Measurements from ENCODE around the gene DNAJC12. TPM values are rescaled to one million over a fixed set of nuclear protein-coding genes. Genes with fewer than 3 reads are reported as not detected.

DNAJC12 gene
- 47.0 to 62.1 TPM (median 57.0 TPM) in 5 replicates for total RNA-seq (2022; extraction: Qiagen RNA extraction)

DNA sequence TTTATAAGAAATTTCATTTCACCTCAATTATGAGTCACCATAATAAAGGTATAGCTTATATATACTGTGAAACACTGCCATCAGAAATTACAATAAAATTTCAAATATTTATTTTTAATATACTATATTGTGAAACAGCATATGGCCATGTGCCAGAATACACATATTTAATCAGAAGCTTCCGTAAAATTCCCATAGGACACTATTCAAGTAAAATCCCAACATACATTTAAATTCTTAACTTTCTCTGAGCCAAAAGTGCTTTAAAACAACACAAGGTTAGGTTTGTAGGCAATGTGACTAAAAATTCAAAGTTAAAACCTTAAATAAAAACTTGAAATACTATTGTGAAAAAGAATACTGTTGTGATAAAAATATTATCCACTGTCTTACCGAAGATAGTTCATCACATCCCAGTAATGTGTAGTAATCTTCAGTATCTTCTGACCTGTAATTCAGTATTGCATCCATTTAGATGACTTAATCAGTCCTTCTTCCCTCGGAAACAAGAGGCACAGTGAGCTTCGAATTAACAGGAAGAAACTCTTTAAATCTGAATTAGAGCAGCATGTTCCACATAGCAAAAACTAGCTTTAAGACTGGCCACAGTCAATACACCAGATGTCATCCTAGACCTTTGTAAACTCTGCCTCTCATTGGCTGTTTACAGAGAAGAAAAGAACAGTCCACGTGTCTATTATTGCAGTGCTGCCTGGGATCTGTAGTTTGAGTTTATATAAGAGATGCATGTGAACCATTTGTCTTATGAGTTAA lies at the start of gene DNAJC12:
Gene DNAJC12 (minus strand): TSS at position 648 of the 774 bp plus-strand sequence. CDS start 177 bp downstream, at position 471.

DNA sequence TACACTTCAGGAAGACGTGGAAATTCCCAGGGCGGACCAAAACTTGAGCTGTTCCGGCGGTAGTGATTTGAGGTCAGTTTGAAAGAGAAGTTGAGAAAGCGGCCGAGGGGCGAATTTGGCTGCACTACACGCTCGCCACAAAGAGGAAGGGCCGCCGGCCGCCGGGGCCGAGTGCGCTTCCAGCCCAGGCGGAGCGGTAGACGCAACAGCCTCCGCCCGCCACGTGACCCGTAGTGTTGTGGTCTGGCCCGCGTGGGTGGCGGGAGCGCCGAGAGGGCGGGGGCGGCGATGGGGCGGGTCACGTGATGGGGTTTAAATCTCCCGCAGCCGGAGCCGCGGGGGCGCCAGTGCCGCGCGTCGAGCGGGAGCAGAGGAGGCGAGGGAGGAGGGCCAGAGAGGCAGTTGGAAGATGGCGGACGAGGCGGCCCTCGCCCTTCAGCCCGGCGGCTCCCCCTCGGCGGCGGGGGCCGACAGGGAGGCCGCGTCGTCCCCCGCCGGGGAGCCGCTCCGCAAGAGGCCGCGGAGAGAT lies 46.4 kb upstream of the DNAJC12 start, which contains the start of gene SIRT1:
Gene SIRT1 (plus strand): TSS at position 344 of the 529 bp plus-strand sequence. CDS start 66 bp downstream, at position 410.

Other genes starting within 250 kb of the DNAJC12 start
- not detected in 5 replicates for gene CTNNA3, start 142.0 kb downstream of the DNAJC12 start, total RNA-seq (2022; extraction: Qiagen RNA extraction)
- 16.4 to 22.5 TPM (median 17.3 TPM) in 5 replicates for gene SIRT1, start 46.5 kb upstream of the DNAJC12 start, total RNA-seq (2022; extraction: Qiagen RNA extraction)
- 23.6 to 37.3 TPM (median 26.9 TPM) in 5 replicates for gene HERC4, start 237.1 kb upstream of the DNAJC12 start, total RNA-seq (2022; extraction: Qiagen RNA extraction)